ENCODE data around the gene KIF16B. TPM values are rescaled to one million over a fixed set of nuclear protein-coding genes. Genes with fewer than 3 reads are reported as not detected.

The KIF16B gene
- total and polyA plus RNA-seq, 10 of the 15 experiments (the other 5 are each of a cell fraction or from before 2014, with no cell fraction given), result 0.21 to 5.2 (median 3.0) TPM

GRCh38 chr20:16498526-16499253, 74.6 kb downstream of the KIF16B start:
- Histone ChIP-seq H3K79me2 (ENCODE audit: control insufficient read depth, insufficient read depth, low read length) (no peaks in the 10 kb centered on the region), H3K9ac (ENCODE audit: control insufficient read depth, insufficient read depth, low read length) (no peak overlapping the region), H3K36me3 (ENCODE audit: control insufficient read depth in 2 of 2, insufficient read depth in 2 of 2, low read length in 1 of 2) (no peaks in the 10 kb centered on the region), H3K27me3 (replicated peaks in 1 of 2; ENCODE audit: control insufficient read depth in 2 of 2, insufficient read depth in 2 of 2, low read length in 1 of 2) (no peaks in the 10 kb centered on the region), H3K4me3 (no peak overlapping the region), H3K4me2 (ENCODE audit: control insufficient read depth, insufficient read depth) (no peak overlapping the region), H3K9me3 (replicated peaks; ENCODE audit: control insufficient read depth, insufficient read depth, low read length) (no peaks in the 10 kb centered on the region), H3K27ac (ENCODE audit: control insufficient read depth, insufficient read depth) (no peak overlapping the region), H4K20me1 (ENCODE audit: control insufficient read depth, insufficient read depth) (no peaks in the 10 kb centered on the region), H3K4me1 (ENCODE audit: control insufficient read depth, insufficient read depth, low read length) (no peaks in the 10 kb centered on the region), H2AFZ (ENCODE audit: control insufficient read depth, low read depth, low read length) (no peak overlapping the region)
- ATAC-seq, result no peak
- no peak for DNase-seq (ENCODE audit: low read depth, low spot score)
- FAIRE-seq, result no peak
- SMC1A ChIA-PET (ENCODE audit: uncharacterized antibody, unreplicated experiment), result no interaction called here
- BruUV-seq (replicated peaks), result no TSS peak
- in situ Hi-C loops (cut with MboI) (loop anchor here (25.0 kb wide), 1 partner anchor 786 kb away; no protein-coding TSS in a partner anchor), intact Hi-C loops (cut with micrococcal nuclease; ENCODE audit: unreplicated experiment) (no loop called here)
- CTCF ChIA-PET, result interaction anchor here (1.0 kb wide), 1 partner anchor 12 kb away, joined by 3 read pairs; no protein-coding TSS in a partner anchor
- TF ChIP-seq ZBTB4 (CRISPR knock-in tag; IDR thresholded peaks at IDR 0.05), result no peak
- no peak for TF ChIP-seq ETV6 (conservative IDR thresholded peaks at IDR 0.05 in 1 of 2, IDR thresholded peaks at IDR 0.05 in 1 of 2; ENCODE audit: borderline replicate concordance in 1 of 2, low read depth in 1 of 2)
- no peak for TF ChIP-seq BCL3 (IDR thresholded peaks at IDR 0.05; ENCODE audit: borderline replicate concordance, insufficient read depth, low read depth, low read length, poor library complexity, severe bottlenecking)
- TF ChIP-seq POLR2A (IDR thresholded peaks at IDR 0.05; ENCODE audit: low read depth, low read length), result no peak
- no peak for TF ChIP-seq YY1 (IDR thresholded peaks at IDR 0.05; ENCODE audit: low read depth, low read length)
- no peak for TF ChIP-seq TARDBP (IDR thresholded peaks at IDR 0.05; ENCODE audit: borderline replicate concordance)
- POLR2A ChIA-PET, result no interaction called here
- WGBS (ENCODE audit: insufficient coverage, insufficient replicate concordance, low lambda C conversion rate, missing lambda C conversion rate), result 74% methylated on average over 10 of the region's 10 CpGs
- RAD21 ChIA-PET (ENCODE audit: unreplicated experiment), result no interaction called here

Data from GM12878 (cell line).